ENCODE data around the gene ATG2A.
"Not testable (repeated sequence)": the region's sequence is repeated elsewhere in the genome, so short reads cannot be mapped to it uniquely, and the experiment has no call there.

The ATG2A gene

DNA sequence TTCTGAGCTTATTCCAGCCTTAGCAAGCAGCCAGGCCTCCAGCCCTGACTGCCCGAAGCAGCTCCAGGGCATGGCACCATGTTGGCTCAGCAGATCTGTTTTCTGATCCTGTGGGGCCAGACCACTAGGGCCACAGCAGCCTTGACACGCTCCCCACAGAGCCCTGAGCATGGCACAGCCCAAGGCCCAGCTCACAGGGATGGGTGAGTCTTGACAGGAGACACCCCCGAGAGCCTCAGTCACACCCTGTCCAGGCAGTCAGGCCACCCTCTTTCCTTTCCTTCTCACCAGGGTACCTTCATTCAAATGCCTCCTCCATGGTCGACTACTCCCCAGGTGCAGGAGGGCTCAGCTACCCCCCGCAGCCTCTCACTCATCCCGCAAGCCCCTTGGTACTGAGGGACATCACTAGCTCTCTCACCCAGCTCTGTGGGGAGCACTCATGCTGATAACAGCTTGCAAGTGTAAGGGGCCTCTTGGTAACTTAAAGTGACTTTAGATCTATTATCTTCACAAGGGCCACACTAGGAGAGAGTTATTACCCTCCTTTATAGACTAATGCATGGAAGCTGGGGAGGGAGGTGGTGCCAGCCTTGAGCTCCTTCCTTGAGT is 68.7 kb downstream of the ATG2A start:
- TF ChIP-seq, protein P1, sequence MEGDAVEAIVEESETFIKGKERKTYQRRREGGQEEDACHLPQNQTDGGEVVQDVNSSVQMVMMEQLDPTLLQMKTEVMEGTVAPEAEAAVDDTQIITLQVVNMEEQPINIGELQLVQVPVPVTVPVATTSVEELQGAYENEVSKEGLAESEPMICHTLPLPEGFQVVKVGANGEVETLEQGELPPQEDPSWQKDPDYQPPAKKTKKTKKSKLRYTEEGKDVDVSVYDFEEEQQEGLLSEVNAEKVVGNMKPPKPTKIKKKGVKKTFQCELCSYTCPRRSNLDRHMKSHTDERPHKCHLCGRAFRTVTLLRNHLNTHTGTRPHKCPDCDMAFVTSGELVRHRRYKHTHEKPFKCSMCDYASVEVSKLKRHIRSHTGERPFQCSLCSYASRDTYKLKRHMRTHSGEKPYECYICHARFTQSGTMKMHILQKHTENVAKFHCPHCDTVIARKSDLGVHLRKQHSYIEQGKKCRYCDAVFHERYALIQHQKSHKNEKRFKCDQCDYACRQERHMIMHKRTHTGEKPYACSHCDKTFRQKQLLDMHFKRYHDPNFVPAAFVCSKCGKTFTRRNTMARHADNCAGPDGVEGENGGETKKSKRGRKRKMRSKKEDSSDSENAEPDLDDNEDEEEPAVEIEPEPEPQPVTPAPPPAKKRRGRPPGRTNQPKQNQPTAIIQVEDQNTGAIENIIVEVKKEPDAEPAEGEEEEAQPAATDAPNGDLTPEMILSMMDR (IDR thresholded peaks at IDR 0.05; ENCODE audit: insufficient read depth, missing control alignments): no peak
- FAIRE-seq: no peak
- DNase-seq (ENCODE audit: insufficient read length, low spot score): no peak

DNA sequence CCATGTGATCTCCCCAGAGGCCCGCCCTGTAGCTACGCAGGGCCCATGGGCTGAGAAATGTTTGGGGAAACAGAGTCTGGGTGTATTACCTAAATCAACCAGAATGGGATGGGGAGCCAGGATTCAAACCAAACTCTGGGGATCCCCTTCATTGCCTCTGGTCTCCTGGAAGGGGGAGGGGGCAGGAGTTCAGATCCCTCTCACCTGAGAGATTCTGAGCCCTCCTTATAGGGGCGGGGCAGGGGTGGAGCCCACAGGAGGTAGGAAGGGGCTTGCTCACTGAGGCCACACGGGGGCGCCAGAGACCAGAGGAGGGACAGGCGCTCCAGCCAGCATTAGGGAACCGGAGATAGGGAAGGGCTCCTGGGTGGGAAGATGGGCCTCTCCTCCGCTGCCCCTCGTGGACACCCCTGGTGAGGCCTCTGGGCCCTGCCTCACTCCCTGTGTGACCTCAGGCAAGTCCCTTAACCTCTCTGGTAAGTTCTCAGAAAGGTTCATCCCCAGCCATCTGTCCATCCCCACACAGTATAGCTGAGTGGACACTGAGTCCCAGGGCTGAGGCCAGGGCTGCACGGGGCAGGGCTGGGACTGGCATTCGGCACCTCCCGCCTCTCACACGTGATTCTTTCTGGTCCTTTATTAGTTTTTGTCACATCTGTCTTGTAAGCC is 69.9 kb downstream of the ATG2A start:
- FAIRE-seq (no peak), DNase-seq (ENCODE audit: insufficient read length, low spot score) (peak; percentile 98)
- TF ChIP-seq, protein P1 (IDR thresholded peaks at IDR 0.05; ENCODE audit: insufficient read depth, missing control alignments): peak; percentile 97

DNA sequence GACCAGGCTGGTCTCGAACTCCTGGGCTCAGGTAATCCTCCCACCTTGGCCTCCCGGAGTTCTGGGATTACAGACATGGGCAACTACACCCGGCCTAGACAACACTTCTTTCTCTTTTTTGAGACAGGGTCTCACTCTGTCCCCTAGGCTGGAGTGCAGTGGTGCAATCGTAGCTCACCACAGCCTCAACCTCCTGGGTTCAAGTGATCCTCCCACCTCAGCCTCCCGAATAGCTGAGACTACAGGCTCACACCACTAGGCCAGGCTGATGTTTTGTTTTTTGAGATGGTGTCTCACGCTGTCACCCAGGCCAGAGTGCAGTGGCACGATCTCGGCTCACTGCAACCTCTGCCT is 71.3 kb downstream of the ATG2A start:
- DNase-seq (ENCODE audit: insufficient read length, low spot score); FAIRE-seq: not testable (repeated sequence)

DNA sequence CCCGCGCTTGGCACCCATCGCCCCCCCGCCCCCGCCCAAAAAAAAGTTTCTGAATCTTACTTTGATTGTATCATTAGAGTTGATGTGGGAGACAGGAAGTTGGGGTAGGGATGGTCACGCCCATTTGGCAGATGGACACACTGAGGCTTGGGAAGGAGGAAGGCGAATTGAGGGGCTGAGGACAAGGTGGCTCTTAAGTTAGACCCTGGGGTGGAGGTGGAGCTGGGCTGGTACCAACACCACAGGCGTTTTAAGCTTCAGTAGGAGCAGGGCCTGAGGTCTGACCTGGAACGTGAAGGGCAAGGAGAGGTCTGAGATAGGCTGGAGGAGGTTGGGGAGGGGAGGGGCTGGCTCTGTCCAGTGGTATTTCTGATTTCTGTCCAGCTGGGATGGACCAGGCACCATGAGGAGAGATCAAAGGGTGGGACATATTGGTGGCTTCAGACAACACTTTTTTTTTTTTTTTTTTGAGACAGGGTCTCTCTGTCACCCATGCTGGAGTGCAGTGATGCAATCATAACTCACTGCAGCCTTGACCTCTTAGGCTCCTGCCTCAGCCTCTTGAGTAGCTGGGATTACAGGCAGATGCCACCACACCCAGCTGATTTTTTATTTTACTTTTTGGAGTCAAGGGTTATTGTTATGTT is 71.8 kb downstream of the ATG2A start:
- FAIRE-seq: no peak
- TF ChIP-seq, protein P1 (IDR thresholded peaks at IDR 0.05; ENCODE audit: insufficient read depth, missing control alignments): no peak
- no peak for DNase-seq (ENCODE audit: insufficient read length, low spot score)
